Measurements from ENCODE around the gene CEP85.

- TF ChIP-seq, protein P1, sequence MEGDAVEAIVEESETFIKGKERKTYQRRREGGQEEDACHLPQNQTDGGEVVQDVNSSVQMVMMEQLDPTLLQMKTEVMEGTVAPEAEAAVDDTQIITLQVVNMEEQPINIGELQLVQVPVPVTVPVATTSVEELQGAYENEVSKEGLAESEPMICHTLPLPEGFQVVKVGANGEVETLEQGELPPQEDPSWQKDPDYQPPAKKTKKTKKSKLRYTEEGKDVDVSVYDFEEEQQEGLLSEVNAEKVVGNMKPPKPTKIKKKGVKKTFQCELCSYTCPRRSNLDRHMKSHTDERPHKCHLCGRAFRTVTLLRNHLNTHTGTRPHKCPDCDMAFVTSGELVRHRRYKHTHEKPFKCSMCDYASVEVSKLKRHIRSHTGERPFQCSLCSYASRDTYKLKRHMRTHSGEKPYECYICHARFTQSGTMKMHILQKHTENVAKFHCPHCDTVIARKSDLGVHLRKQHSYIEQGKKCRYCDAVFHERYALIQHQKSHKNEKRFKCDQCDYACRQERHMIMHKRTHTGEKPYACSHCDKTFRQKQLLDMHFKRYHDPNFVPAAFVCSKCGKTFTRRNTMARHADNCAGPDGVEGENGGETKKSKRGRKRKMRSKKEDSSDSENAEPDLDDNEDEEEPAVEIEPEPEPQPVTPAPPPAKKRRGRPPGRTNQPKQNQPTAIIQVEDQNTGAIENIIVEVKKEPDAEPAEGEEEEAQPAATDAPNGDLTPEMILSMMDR (IDR thresholded peaks at IDR 0.05): no peak
- TF ChIP-seq POLR2AphosphoS5 (IDR thresholded peaks at IDR 0.05): no peak
- TF ChIP-seq EP300 (IDR thresholded peaks at IDR 0.05; ENCODE audit: low read depth): no peak
These were observed 57.4 kb downstream of the CEP85 start for GRCh38 chr1:26291433-26291832.
